Measurements from ENCODE around the gene CLEC16A. TPM values are rescaled to one million over a fixed set of nuclear protein-coding genes. Genes with fewer than 3 reads are reported as not detected.
"Not testable (repeated sequence)": the region's sequence is repeated elsewhere in the genome, so short reads cannot be mapped to it uniquely, and the experiment has no call there.

The CLEC16A gene
- total RNA-seq, 3 donors from 2014 or later: 20.0 to 35.3 (median 33.1) TPM

GRCh38 chr16:11100239-11100750 is 155.9 kb downstream of the CLEC16A start:
- peak in 1 of 2 donors; percentile 33 for DNase-seq (ENCODE audit: low spot score in 2 of 2)
- H3K27me3 ChIP-seq: no peaks in the 10 kb centered on the region
- H3K4me1 ChIP-seq: no peaks in the 10 kb centered on the region
- no peak for TF ChIP-seq POLR2AphosphoS5 (IDR thresholded peaks at IDR 0.05)
- TF ChIP-seq CTCF (IDR thresholded peaks at IDR 0.05): peak in 2 of 3 donors; percentile 19 to 24
- H3K4me3 ChIP-seq: no peak overlapping the region
- no peaks in the 10 kb centered on the region for H3K9me3 ChIP-seq
- no peaks in the 10 kb centered on the region for H3K36me3 ChIP-seq
- intact Hi-C loops (cut with DNase I; ENCODE audit: low total_unique reads): no loop called here
- H3K27ac ChIP-seq: peak overlapping the region; percentile 54 to 81

GRCh38 chr16:11101283-11101682 is 156.9 kb downstream of the CLEC16A start:
- Histone ChIP-seq H3K27ac (no peak overlapping the region), H3K36me3 (no peaks in the 10 kb centered on the region), H3K4me1 (no peaks in the 10 kb centered on the region), H3K27me3 (no peaks in the 10 kb centered on the region), H3K4me3 (no peak overlapping the region), H3K9me3 (no peaks in the 10 kb centered on the region)
- intact Hi-C loops (cut with DNase I; ENCODE audit: low total_unique reads): no loop called here
- no peak for DNase-seq (ENCODE audit: low spot score in 2 of 2)
- TF ChIP-seq POLR2AphosphoS5 (IDR thresholded peaks at IDR 0.05): no peak
- no peak for TF ChIP-seq CTCF (IDR thresholded peaks at IDR 0.05)
- TF ChIP-seq POLR2A (IDR thresholded peaks at IDR 0.05): no peak

- no peak for DNase-seq (ENCODE audit: low spot score in 2 of 2)
- intact Hi-C loops (cut with DNase I; ENCODE audit: low total_unique reads): no loop called here
- Histone ChIP-seq H3K36me3 (no peaks in the 10 kb centered on the region), H3K4me1 (no peaks in the 10 kb centered on the region), H3K27ac (peak overlapping the region in 1 of 2 donors; percentile 46), H3K9me3 (no peaks in the 10 kb centered on the region), H3K4me3 (no peak overlapping the region), H3K27me3 (no peaks in the 10 kb centered on the region)
- no peak for TF ChIP-seq POLR2A (IDR thresholded peaks at IDR 0.05)
- peak in 1 of 3 donors; percentile 26 for TF ChIP-seq POLR2AphosphoS5 (IDR thresholded peaks at IDR 0.05)
Observed at GRCh38 chr16:11101695-11102522, 157.5 kb downstream of the CLEC16A start.

GRCh38 chr16:11102523-11102898 is 158.1 kb downstream of the CLEC16A start:
- DNase-seq (ENCODE audit: low spot score in 2 of 2): no peak
- Histone ChIP-seq H3K27ac (peak overlapping the region in 1 of 2 donors; percentile 46), H3K9me3 (no peaks in the 10 kb centered on the region), H3K27me3 (no peaks in the 10 kb centered on the region), H3K4me3 (no peak overlapping the region), H3K4me1 (no peaks in the 10 kb centered on the region), H3K36me3 (no peaks in the 10 kb centered on the region)
- no peak for TF ChIP-seq POLR2AphosphoS5 (IDR thresholded peaks at IDR 0.05)
- no peak for TF ChIP-seq POLR2A (IDR thresholded peaks at IDR 0.05)
- no peak for TF ChIP-seq CTCF (IDR thresholded peaks at IDR 0.05)
- intact Hi-C loops (cut with DNase I; ENCODE audit: low total_unique reads): no loop called here

GRCh38 chr16:11103301-11103700 is 158.9 kb downstream of the CLEC16A start:
- DNase-seq (ENCODE audit: low spot score in 2 of 2); H3K27ac ChIP-seq; H3K9me3 ChIP-seq; H3K36me3 ChIP-seq; H3K27me3 ChIP-seq; H3K4me1 ChIP-seq; intact Hi-C loops (cut with DNase I; ENCODE audit: low total_unique reads); H3K4me3 ChIP-seq: not testable (repeated sequence)

Data from breast epithelium (tissue), 4 donors.